NB4 (cell line): ENCODE measurements around the gene SLC35D1.

Experiments used
- DNase-seq: peaks from one replicate; pipeline ENCODE4 v3.0.0; 2010; ENCODE audit warnings: low read depth
- H3K4me3 ChIP-seq: one replicate; pipeline ENCODE4 v1.5.1; 2011; ENCODE audit warnings: mild to moderate bottlenecking, low read depth, low read length, moderate library complexity
- CTCF ChIP-seq: IDR thresholded peaks from one replicate; pipeline ENCODE4 v1.5.1; 2012; ENCODE audit warnings: low read depth, low read length
- MYC ChIP-seq: IDR thresholded peaks from 2 replicates; pipeline ENCODE4 v1.6.1; 2011; ENCODE audit warnings: low read depth, low read length
- POLR2A ChIP-seq: IDR thresholded peaks from 2 replicates; pipeline ENCODE4 v1.6.1; 2011; ENCODE audit warnings: mild to moderate bottlenecking; ENCODE audit not compliant: insufficient read length; ENCODE audit errors: extremely low read depth
- TF ChIP-seq, protein P1 (sequence below): IDR thresholded peaks from 2 replicates; pipeline ENCODE4 v1.6.1; 2011; ENCODE audit warnings: low read depth, low read length

Gene SLC35D1

DNA sequence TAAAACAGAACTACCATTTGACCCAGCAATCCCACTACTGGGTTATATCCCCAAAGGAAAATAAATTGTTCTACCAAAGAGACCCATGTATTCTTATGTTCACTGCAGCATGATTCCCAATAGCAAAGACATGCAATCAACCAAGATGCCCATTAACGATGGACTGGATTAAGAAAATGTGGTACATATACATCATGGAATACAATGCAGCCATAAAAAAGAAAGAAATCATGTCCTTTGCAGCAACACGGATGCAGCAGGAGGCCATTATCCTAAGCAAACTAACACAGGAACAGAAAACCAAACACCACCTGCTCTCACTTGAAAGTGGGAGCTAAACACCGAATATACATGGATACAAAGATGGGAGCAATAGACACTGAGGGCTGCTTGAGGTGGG, 44.2 kb downstream of the SLC35D1 start:
- no peak for TF ChIP-seq CTCF
- TF ChIP-seq, protein P1, sequence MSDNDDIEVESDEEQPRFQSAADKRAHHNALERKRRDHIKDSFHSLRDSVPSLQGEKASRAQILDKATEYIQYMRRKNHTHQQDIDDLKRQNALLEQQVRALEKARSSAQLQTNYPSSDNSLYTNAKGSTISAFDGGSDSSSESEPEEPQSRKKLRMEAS, result no peak
- TF ChIP-seq POLR2A, result no peak
- no peak for TF ChIP-seq MYC
- DNase-seq, result no peak
- H3K4me3 ChIP-seq, result no peak overlapping the region

- no peak for DNase-seq
- no peak for TF ChIP-seq MYC
- TF ChIP-seq, protein P1, result no peak
- no peak for TF ChIP-seq CTCF
- TF ChIP-seq POLR2A, result no peak
- H3K4me3 ChIP-seq, result no peak overlapping the region
Measured at GRCh38 chr1:67005068-67005467, 48.9 kb downstream of the SLC35D1 start.

DNA sequence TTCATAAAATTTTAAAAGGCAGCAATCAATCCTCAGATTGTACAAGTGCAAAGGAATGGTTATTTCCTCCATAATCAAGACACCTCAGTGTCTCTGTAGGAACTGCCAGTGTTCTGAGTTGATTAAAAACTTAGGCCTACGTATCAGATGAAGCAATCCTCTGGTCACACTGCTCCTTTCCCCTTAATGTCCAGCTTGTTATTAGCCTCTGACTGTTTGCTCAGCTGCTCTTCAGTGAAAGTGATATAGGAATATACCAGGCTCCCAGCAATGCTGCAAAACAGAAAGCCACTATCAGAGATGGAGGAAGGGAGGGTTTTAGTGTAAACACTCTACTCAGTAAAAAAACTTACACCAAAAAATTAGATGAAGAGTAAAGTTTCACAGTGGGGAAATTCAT, 49.8 kb downstream of the SLC35D1 start:
- TF ChIP-seq POLR2A (no peak), MYC (no peak), CTCF (no peak)
- TF ChIP-seq, protein P1, result no peak
- H3K4me3 ChIP-seq, result no peak overlapping the region
- DNase-seq, result no peak

- H3K4me3 ChIP-seq, result no peak overlapping the region
- TF ChIP-seq MYC (no peak), CTCF (no peak), POLR2A (no peak)
- TF ChIP-seq, protein P1, result no peak
- DNase-seq, result no peak
Measured at GRCh38 chr1:67001682-67002425, 52.1 kb downstream of the SLC35D1 start.

GRCh38 chr1:66999640-67000400, 54.1 kb downstream of the SLC35D1 start:
- no peak overlapping the region for H3K4me3 ChIP-seq
- no peak for TF ChIP-seq POLR2A
- TF ChIP-seq, protein P1, result 0 out of 2 replicates have a peak, but pooled peaks have one; percentile 13
- TF ChIP-seq MYC, result no peak
- no peak for TF ChIP-seq CTCF
- DNase-seq, result peak; percentile 86
